CD4-positive, alpha-beta T cell treated with Interleukin-17A for 4 hours (primary cell): ENCODE measurements around the gene FAM168A.

ENCODE experiments used
- DNase-seq: peaks from one replicate; pipeline ENCODE4 v3.0.0-alpha.2; 2020; ENCODE audit warnings: mixed read lengths

The FAM168A gene, protein sequence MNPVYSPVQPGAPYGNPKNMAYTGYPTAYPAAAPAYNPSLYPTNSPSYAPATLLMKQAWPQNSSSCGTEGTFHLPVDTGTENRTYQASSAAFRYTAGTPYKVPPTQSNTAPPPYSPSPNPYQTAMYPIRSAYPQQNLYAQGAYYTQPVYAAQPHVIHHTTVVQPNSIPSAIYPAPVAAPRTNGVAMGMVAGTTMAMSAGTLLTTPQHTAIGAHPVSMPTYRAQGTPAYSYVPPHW

DNA sequence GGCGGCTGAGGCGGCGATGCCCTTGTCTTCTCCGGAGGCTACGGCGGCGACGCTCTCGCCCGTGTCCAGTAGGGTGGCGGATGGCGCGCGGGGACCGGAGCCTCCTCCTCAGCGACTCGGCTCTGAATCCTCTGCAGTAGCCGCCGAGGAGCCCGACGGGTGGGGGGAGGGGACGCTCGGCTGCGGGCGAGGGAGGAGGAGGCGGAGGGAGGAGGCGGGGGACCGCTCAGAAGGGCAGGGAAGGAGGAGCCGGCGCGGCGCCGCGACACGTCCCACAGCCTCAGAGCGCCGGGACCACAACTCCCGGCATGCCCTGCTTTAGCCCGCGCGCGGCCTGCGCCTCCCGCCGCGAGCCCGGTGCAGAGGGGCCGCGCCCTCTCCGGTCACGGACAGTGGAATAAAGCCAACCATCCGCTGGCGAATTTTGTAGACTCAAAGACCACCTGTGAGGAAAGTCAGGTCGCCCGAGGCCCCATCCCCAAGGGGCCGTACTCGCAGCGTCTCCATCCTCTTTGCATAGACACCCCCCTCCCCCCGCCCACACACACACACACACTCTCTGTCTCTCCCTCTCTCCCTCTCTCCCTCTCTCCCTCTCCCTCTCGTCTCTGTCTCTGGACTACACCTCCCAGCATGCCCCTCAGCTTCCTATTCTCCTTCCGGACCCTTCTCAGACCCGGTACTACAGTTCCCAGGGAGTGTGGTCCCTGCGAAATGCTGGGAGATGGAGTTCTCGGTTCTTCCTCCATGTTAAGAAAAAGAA, at the start of gene FAM168A:
Gene FAM168A, minus strand, starts transcription at position 157 of the 763 bp plus-strand sequence. CDS start 129,638 bp downstream, outside the sequence.
- DNase-seq = peak; percentile 96

DNA sequence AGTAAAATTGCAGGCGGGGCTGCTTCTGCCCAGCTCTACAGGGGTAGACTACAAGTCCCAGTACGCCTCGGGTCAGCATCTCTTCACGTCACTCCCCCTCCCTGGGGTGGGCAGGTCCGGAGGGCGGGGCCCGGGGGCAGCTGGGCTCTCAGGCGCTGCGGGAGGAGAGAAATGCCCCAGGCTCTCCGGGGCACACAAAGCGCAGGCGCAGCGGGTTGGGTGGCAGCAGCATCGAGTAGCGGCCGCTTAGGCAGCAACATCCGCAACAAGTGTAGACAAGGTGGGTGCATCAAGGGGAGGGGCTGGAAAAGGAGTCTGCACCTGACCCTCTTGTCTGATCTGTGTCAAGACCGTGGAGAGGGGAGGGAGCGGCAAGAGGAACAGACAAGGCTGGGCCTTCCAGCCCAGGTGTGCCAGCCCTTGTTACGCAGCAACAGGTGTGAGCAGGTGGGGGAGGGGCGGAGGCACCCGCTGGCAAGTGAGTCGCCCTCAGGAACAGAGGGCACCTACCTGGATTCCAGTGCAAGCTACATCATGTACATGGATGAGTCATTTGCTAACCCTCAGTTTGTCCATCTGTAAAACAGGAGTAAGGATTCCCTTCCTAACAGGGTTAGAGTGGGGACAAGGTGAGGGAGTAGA, 49.7 kb upstream of the FAM168A start:
- peak; percentile 97 for DNase-seq

DNA sequence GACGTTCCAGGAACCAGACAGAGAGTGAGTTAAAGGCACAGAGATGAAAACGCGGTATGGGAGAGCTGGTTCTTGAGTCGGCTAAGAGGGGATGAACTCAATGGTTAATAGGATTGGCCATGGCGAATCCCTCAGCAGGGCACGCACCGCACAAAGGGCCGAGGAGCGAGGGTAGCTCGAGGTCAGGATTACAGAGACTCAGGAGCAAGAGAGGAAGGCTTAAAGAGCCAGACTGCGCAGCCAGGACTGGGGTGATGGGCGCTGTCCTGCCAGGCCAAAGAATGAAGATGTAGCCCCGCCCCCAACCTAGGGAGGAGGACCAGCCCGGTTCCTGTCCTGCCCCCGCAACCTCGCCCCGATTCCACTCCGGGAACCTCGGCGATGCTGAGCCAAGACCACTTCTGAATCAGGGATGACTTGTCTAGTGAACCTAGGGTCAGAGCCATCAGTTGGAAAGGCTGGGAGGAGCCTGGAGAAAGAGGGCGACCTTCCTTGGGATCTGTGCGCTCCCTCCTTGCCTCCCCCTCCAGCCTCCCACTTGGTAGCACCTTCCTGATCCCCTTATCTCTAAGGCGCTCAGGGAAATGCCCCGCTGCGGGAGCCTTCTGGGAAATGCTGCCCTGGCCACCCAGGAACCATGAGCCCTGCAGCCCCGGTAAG, 48.2 kb upstream of the FAM168A start, which contains the start of gene PLEKHB1:
Gene PLEKHB1, plus strand, starts transcription at position 610 of the 660 bp plus-strand sequence. Its CDS starts 28 bp downstream, at position 638.
- no peak for DNase-seq

DNA sequence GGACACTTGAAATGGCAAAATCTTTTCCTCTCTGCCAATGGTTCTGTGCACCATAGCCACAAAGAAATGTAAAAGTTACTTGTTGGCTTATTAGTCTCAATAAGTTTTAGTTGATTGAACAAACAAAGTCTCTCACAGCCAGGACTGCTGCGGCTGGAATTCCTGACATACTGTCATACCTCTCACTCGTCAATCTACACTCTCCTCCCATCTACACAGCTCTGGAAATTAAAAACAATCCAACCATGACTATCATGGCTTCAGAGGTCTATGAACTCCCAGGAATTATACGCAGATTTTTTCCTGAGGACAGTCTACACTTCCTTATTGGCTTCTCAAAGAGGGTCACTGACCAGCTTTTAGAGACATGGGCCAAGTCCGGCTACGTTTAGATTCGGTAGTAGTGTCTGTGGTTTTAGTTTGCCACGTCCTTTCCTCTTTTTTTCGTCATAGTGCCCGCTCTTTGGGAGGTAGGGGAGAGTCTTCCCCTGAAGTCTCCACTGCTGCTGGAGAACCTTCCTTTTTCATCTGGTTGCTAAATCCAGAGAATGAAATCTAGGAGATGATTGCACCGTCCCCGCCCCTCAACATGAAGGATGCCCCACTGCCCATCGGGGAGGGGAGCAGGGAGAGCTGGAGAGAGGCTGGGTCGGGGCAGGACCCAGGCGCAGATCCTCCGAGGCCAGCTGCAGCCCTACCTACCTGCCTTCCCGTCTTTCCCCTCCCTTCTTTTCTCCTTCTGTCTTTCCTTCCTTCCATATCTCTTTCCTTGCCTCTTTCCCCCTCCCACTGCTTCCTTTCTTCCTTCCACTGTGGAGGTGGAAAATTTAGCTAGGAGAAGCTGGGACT, 47.4 kb upstream of the FAM168A start:
- no peak for DNase-seq

DNA sequence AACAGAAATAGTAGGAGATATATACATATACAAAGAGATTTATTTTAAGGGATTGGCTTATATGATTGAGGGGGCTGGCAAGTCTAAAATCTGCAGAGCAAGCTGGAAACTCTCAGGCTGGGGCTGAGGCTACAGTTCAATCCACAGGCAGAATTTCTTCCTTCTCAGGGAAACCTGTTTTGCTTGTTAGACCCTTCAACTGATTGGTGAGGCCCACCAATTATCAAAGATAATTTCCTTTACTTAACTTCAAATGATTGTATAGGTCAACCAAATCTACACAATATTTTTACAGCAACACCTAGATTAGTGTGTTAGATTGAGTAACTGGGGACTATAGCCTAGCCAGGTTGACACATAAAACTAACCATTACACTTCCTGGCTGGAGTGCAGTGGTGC, 43.8 kb upstream of the FAM168A start:
- DNase-seq = no peak

DNA sequence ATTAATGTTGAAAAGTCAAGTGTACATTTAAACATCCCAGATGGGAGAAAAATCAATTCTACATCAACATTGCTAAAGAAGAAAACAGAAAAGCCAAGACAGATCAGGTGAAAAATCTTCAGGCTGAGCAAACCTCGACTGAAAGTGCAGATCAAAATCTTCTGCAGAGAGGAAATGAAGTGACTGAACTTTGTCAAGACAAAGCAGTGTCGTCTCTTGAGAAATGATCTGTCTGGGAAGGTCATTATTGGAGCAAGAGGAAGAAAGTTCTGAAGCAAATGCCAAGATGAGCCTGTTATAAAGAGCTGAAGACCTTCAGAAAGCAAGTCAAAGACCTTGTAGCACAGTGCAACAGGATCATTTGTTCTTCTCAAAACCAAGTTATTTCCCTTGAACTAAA, 42.7 kb upstream of the FAM168A start:
- DNase-seq = no peak

DNA sequence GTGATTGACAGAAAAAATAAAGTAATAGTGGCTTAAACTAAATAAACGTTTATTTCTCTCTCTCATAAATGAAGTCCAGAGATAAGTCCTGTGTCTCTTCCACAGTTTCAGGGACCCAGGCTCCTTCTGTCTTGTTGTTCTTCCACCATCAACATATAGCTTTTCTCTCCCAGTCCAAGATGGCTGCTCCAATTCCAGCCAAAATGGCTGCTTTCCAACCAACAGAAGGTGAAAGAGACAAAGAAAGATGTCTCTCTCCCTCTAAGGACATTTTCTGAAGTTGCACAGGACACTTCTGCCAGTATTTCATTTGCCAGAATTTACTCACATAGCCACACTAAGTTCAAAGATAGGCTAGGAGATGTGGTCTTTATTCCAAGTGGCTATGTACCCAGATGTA, 39.1 kb upstream of the FAM168A start:
- DNase-seq = no peak

DNA sequence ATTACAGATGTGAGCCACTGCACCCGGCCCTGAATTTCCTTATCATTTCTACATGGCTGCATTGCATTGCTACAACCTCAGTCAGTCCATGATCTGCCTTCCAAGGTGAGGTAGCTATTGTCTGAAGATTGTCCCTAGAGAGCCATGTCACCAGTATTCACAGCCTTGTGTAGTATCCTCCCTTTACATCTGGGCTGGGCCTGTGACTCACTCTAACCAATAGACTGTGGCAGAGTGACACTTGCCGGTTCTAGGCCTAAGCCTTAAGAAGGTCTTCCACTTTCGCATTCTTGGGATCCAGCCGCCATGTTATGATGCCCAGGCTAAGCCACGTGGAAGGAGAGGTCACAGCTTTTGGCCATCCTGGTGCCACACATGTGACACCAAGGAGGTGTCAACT, 38.3 kb upstream of the FAM168A start:
- DNase-seq = no peak

DNA sequence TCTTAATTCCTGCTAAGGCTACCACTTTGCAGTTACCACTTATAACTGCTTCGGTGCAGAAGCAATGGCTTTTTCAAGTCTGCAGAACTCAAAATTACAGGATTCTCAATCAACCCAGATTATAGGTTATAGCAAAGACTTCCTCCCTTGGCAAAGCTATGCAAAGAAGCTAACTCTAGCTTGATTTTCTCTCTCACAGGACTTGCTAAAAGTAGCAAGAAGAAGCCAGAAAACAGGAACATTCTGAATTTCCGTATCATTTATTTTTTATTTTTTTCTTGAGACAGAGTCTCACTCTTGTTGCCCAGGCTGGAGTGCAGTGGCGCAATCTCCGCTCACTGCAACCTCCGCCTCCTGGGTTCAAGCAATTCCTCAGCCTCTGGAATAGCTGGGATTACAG, 37.8 kb upstream of the FAM168A start:
- no peak for DNase-seq

DNA sequence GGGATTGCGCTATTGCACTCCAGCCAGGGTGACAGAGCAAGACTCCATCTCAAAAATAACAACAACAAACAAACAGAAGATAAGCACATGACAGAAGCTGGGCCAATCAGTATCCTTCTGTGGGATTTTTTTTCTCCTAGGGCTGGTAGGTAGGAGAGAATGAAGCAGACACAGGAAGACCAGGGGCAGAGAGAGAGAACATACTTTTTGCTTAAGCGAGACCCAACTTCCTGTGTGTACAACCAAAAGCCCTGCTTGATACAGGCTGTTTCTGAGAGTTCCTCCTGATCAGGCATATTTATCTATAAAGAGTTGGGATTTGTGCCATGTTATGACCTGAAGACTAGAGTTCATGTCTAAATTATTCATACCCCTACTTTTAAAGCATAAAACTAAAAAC, 36.1 kb upstream of the FAM168A start:
- peak; percentile 12 for DNase-seq

DNA sequence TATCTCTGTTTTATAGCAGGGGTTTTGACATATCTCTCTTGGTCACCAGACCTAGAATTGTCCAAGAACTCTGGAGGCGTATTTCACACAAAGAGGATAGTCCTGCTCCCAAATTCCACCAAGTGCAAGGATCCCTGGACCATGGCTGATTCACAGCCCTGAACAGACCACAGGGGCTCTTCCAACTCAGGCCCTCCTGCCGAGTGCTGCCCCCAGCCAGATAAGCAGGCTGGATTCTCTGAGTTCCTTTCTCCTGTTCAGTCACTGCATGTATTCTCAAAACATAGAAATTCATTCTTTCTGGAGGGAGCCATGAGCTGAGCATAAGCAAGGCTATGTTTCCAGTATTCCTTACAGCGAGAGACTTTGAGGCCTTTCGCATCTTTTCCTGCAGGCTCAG, 35.1 kb upstream of the FAM168A start:
- DNase-seq = no peak

DNA sequence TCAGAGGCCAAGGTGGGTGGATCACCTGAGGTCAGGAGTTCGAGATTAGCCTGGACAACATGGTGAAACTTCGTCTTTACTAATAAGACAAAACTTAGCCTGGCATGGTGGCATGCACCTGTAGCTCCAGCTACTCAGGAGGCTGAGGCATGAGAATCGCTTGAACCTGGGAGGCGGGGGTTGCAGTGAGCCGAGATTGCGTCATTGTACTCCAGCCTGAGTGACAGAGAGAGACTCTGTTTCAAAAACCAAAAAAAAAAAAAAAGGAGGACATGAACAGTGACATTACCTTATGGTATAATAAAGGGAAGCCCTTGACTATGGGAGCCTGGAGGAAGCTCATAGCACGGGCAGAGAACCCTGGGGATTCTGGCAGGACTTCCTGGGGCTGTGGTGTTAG, 32.0 kb upstream of the FAM168A start:
- no peak for DNase-seq

DNA sequence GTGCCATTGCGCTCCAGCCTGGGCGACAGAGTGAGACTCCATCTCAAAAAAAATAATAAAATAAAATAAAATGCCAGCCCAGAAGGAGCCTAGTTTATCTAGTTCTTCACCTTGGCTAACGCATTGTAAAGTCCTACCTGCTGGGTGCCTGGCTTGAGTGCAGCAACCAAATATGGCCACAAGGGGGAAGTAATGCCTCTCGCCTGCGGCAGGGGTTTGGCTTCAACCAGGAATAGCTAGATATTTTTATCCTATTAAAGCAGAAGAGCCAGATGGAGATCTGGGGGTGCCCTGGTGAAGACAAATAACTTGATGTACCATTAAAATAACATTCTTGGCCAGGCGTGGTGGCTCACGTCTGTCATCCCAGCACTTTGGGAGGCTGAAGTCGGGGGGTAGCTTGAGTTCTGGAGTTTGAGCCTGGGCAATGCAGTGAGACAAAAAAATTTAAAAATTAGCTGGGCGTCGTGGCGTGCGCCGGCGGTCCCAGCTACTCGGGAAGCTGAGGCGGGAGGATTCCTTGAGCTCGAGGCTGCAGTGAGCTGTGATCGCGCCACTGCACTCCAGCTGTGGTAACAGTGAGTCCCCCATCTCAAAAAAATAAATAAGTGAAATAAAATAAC, 27.9 kb upstream of the FAM168A start:
- DNase-seq = peak; percentile 78

DNA sequence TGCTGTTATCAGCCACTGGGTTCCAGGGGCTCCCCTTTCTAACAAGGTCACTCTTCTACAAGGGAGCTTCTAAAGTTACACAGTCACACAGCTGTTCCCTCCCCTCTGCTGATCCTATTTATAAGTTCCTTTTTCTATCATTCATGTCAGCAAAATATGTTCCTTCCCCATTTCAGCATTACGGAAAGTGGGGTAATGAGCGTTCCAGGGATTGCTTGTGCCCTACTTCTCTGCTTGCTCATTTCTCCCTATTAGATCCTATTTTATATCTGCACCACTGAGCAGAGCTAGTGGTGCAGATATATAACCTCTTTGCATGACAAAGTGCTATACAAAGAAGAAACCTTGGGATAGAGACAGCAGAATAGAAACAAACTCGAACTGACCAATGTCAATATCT, 25.8 kb upstream of the FAM168A start:
- no peak for DNase-seq

DNA sequence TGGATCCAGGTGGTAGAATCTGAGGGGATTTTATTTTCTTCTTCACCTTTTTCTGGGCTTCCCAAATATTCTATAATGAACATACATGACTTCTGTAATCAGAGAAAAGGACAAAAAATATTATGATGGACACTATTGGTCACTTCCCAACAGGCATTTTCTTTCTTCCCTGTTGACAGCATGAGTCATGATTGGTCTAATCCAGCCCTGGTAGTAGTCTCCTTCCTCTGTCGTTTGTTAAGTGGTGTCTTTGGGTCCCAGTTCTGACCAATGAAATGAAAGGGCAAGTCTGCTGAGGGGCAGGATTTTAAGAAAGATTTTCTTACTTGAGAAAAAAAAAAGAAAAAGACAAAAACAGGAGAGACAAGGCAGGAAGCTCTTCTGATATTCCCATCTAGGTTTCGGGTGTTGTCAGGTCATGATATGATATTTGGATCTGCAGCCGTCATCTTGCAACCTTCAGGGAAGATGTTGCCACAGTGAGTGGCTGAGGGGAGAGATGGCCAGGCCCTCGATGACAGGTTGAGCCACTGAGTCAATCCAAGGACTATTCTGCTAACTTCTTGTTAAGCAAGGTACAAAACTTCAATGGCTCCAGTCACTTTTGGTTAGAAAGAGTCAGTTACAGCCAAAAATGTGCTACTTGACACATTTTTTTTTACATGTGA, 25.1 kb upstream of the FAM168A start:
- DNase-seq = no peak

DNA sequence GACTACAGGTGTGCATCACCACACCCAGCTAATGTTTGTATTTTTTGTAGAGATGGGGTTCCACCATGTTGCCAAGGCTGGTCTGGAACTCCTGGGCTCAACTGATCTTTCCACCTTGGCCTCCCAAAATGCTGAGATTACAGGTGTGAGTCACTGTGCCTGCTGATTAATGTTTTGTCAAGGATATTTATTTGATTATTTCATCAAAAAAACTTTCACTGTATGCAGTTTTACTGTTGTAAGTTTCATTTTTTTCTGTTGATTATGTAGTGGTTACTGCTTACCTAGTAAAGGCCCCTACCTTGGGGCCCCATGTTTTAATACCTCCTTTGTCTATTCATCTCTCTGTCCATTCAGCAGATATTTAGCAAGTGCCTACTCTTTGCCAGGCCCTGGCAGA, 16.7 kb upstream of the FAM168A start:
- DNase-seq = no peak

DNA sequence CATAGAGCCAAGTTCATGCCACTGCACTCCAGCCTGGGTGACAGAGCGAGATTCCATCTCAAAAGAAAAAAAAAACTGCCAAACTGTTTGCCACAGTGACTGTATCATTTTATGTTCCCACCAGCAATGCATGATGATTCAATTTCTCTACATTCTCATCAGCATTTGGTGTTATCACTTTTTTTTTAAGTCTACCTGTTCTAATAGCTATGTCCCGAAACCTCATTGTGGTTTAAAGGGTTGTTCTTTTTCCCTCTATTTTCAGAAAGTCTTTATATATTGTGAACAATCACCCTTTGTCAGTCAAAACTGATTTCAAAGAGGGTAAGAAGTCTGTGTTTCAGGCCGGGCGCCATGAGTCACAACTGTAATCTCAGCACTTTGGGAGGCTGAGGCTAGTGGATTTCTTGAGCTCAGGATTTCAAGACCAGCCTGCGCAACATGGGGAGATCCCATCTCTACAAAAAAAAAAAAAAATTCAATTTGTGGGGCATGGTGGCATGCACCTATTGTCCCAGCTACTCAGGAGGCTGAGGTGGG, 14.8 kb upstream of the FAM168A start:
- no peak for DNase-seq

DNA sequence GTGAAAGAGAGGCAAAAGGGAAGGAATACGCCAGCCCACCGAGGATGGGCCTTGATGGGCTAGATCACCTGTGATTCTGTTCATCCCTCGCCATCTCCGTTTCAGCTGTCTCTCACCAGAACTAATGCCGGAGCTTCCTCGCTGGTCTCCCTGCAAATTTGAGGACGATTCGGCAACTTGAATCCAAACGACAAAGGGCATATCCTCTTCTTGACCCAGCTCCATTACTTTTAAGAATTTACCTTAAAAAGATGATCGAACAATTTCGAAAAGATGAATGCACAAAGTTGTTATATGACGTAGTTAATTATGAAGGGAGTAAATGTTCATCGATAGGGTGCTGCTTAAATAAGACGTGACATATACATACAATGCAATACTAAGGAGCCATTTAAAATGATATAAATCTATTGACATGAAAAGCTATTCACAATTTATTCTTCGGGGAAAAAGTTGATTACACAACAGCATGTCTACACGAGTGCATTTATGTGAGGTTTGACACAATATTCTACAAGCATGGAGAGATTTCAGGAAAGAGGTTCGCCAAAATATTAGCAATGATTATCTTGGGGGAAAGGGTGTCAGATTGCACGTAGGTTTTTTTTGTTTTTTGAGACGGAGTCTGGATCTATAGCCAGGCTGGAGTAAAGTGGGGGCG, 937 bp upstream of the FAM168A start:
- DNase-seq = no peak

DNA sequence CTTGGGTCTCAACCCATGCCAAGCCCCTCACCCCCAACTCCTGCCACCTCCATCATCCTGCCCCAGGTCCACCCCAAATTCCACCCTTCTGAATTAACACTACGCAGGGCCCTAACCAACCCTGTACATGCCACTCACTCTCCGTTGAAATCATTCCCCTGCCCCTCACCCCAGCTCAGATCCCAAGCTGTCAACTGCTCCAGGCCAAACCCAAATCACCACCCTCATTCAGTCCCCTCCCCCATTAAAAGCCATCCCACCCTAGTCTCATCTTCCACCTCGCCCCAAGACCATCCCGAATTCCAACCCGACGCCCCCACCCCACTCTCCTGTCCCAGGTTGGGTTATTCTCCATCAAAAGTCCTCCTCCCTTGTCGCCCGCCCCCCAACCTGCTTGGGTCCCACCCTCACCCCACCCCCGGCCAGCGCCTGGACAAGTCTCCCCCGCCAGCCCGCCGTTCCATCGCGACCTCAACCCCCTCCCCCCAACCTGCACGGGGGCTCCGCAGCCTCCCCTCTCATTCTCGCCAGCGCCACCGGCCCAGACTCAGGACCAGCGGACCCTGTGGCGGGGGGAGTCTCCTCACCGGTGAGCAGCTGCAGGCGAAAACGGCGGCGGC, 466 bp downstream of the FAM168A start:
- peak; percentile 3 for DNase-seq

DNA sequence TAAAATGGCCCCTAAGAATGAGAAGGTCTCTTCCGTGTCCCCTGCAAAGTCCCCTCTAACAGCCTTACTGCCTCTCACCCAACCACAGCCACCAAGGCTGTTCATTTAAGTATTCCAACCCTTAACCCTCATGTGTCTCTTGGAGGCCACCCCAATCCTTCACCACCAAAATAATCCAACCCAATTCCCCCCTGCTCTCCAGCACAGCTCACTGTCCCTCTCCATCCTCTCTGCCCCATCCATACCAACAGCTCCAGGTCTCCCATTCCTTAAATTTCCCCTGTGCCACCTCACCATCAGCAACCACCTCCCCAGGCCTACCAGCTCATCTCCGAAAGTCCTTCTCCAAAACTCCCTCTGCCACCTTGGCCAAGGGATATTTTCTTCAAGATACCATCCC, 1.4 kb downstream of the FAM168A start:
- no peak for DNase-seq
